SH-SY5Y (cell line): ENCODE measurements around the gene PSG5.

Experiments used
- GATA2 ChIP-seq: IDR thresholded peaks from 2 replicates; pipeline ENCODE4 v1.6.1; 2011; ENCODE audit warnings: mild to moderate bottlenecking, low read depth, low read length
- GATA3 ChIP-seq: IDR thresholded peaks from 2 replicates; pipeline ENCODE4 v1.6.1; 2011; ENCODE audit warnings: low read depth, mild to moderate bottlenecking, low read length, moderate library complexity

DNA sequence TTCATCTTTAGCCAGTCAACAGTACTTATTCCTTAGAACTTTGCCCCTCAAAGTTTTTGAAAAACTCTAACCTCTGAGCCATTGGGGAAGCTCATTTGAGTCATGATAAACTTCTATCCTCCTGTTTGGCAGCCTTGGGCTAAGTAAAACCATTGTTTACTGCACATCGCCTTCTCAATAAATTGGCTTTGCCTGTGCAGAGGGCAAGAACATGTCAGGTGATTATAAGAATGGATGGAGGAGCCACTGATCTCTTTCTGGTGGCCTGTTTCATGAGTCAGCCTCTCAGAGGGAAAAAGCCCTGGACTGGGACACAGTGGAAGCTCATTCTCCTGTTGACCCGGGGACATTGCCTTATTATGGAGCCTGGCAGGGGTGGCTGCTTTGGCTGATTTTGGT is 38.5 kb upstream of the PSG5 start:
- TF ChIP-seq GATA2 (no peak), GATA3 (no peak)
